OCI-LY7 (cell line): Measurements from ENCODE around the gene RAD51B. TPM values are rescaled to one million over a fixed set of nuclear protein-coding genes. Genes with fewer than 3 reads are reported as not detected.

ENCODE experiments used
- BruUV-seq: library from RNA; stranded (reverse); fragments of 400-500 nt; replicated peaks from 2 replicates; lab custom pipeline; 2021; lab: Mats Ljungman, UMichigan
- CTCF ChIA-PET: fragments of 300-600 bp; sonication (Branson Sonifier 250); formaldehyde crosslinking; loops from one replicate; lab custom pipeline; 2022; ENCODE audit warnings: antibody characterized with exemption; ENCODE audit not compliant: unreplicated experiment; lab: Charles Lee
- POLR2A ChIA-PET: fragments of 300-600 bp; sonication (Branson Sonifier 250); formaldehyde crosslinking; loops from one replicate; lab custom pipeline; 2022; ENCODE audit warnings: antibody characterized with exemption; lab: Charles Lee
- DNase-seq: peaks from one replicate; pipeline ENCODE4 v3.0.0-alpha.2; 2015; ENCODE audit warnings: low spot score
- H2AFZ ChIP-seq: fragments of 200-600 bp; sonication (generic), shearing (Covaris generic); 2 replicates; pipeline ENCODE4 v1.6.1; 2014; ENCODE audit warnings: mild to moderate bottlenecking, antibody characterized with exemption, low read length, moderate library complexity
- H3K27ac ChIP-seq: fragments of 200-600 bp; sonication (generic); 2 replicates; pipeline ENCODE4 v1.5.1; 2014; ENCODE audit warnings: mixed run types, low read depth, mild to moderate bottlenecking, moderate library complexity, low read length, inconsistent platforms; ENCODE audit not compliant: poor library complexity, severe bottlenecking
- H3K36me3 ChIP-seq: fragments of 200-600 bp; sonication (generic); 2 replicates; pipeline ENCODE4 v1.6.1; 2014; ENCODE audit warnings: mild to moderate bottlenecking, antibody characterized with exemption, low read length, moderate library complexity, mixed read lengths; ENCODE audit not compliant: insufficient read depth
- H3K4me1 ChIP-seq: fragments of 200-600 bp; sonication (generic); 2 replicates; pipeline ENCODE4 v1.5.1; 2014; ENCODE audit warnings: mild to moderate bottlenecking, low read length; ENCODE audit not compliant: insufficient read depth, poor library complexity, severe bottlenecking
- H3K4me2 ChIP-seq: fragments of 200-600 bp; sonication (generic); 2 replicates; pipeline ENCODE4 v1.6.1; 2014; ENCODE audit warnings: mild to moderate bottlenecking, low read length
- H3K4me3 ChIP-seq: fragments of 200-600 bp; sonication (generic); 2 replicates; pipeline ENCODE4 v1.5.1; 2014; ENCODE audit warnings: mild to moderate bottlenecking, low read depth, low read length; ENCODE audit not compliant: poor library complexity, severe bottlenecking
- H3K79me2 ChIP-seq: fragments of 200-600 bp; sonication (generic); 2 replicates; pipeline ENCODE4 v1.6.1; 2016; ENCODE audit warnings: low read depth, mild to moderate bottlenecking, low read length, moderate library complexity, mixed read lengths; ENCODE audit not compliant: insufficient read depth
- H3K9me2 ChIP-seq: fragments of 200-600 bp; sonication (generic); 2 replicates; pipeline ENCODE4 v1.6.1; 2016; ENCODE audit warnings: mild to moderate bottlenecking, low read length, mixed read lengths; ENCODE audit not compliant: insufficient read depth
- H3K9me3 ChIP-seq: fragments of 200-600 bp; sonication (generic); 2 replicates; pipeline ENCODE4 v1.6.1; 2014; ENCODE audit warnings: mild to moderate bottlenecking, mixed run types, low read length, mixed read lengths
- H4K20me1 ChIP-seq: fragments of 200-600 bp; sonication (generic); 2 replicates; pipeline ENCODE4 v1.6.1; 2014; ENCODE audit warnings: mild to moderate bottlenecking, antibody characterized with exemption, low read length, moderate library complexity, mixed read lengths; ENCODE audit not compliant: insufficient read depth
- CTCF ChIP-seq: fragments of 200-600 bp; sonication (generic); conservative IDR thresholded peaks from 2 replicates; pipeline ENCODE4 v1.5.1; 2014; ENCODE audit warnings: mild to moderate bottlenecking, antibody characterized with exemption, low read length, moderate library complexity, mixed read lengths
- EZH2phosphoT487 ChIP-seq: fragments of 200-600 bp; sonication (generic); IDR thresholded peaks from 2 replicates; pipeline ENCODE4 v1.6.1; 2018; ENCODE audit warnings: low read depth, borderline replicate concordance, mild to moderate bottlenecking, mixed run types, antibody characterized with exemption, low read length, moderate library complexity, mixed read lengths
- intact Hi-C: fragments of 100-400 bp; cut with micrococcal nuclease; formaldehyde crosslinking; loops from one replicate; pipeline ENCODE4 v1.10.0; 2022; ENCODE audit not compliant: unreplicated experiment
- total RNA-seq, 2 experiments: library from RNA; depleted of rRNA in 1 of 2; stranded (reverse); fragments of >200 nt in 1 of 2; shearing (Covaris generic) in 1 of 2; gene quantifications; 2 replicates each; pipeline ENCODE4 v1.2.3, GENCODE V29; 2014 to 2022

Gene RAD51B
- total RNA-seq, 2 experiments from 2014 or later, result 41.4 to 89.9 TPM

- Histone ChIP-seq H3K79me2 (no peaks in the 10 kb centered on the region), H3K4me2 (no peak overlapping the region), H3K9me2 (no peaks in the 10 kb centered on the region), H4K20me1 (no peaks in the 10 kb centered on the region), H3K9me3 (no peaks in the 10 kb centered on the region), H3K27ac (no peak overlapping the region), H3K36me3 (peaks cover 92% of the 10 kb centered on the region), H3K4me1 (no peaks in the 10 kb centered on the region), H3K4me3 (no peak overlapping the region), H2AFZ (no peak overlapping the region)
- no TSS peak for BruUV-seq
- intact Hi-C loops, result no loop called here
- POLR2A ChIA-PET, result no interaction called here
- CTCF ChIA-PET, result no interaction called here
- no peak for DNase-seq
- no peak for TF ChIP-seq CTCF
- no peak for TF ChIP-seq EZH2phosphoT487
Measured at GRCh38 chr14:67784244-67784823, 35.2 kb upstream of the RAD51B start.

GRCh38 chr14:67785270-67786109 lies 34.1 kb upstream of the RAD51B start:
- Histone ChIP-seq H2AFZ (no peak overlapping the region), H3K4me2 (no peak overlapping the region), H3K9me2 (no peaks in the 10 kb centered on the region), H3K36me3 (peaks cover 98% of the 10 kb centered on the region), H3K4me1 (no peaks in the 10 kb centered on the region), H3K27ac (no peak overlapping the region), H3K9me3 (no peaks in the 10 kb centered on the region), H3K79me2 (no peaks in the 10 kb centered on the region), H3K4me3 (no peak overlapping the region), H4K20me1 (no peaks in the 10 kb centered on the region)
- no peak for DNase-seq
- BruUV-seq, result no TSS peak
- POLR2A ChIA-PET, result no interaction called here
- intact Hi-C loops, result no loop called here
- TF ChIP-seq CTCF (no peak), EZH2phosphoT487 (no peak)
- CTCF ChIA-PET, result no interaction called here

- no peaks in the 10 kb centered on the region for H3K9me3 ChIP-seq
- H3K79me2 ChIP-seq, result no peaks in the 10 kb centered on the region
- DNase-seq, result no peak
- H3K4me1 ChIP-seq, result no peaks in the 10 kb centered on the region
- H3K9me2 ChIP-seq, result no peaks in the 10 kb centered on the region
- ChIA-PET CTCF (no interaction called here), POLR2A (interaction anchor here (0.7 kb wide), 1 partner anchor 13 kb away, joined by 3 read pairs; no protein-coding TSS in a partner anchor)
- BruUV-seq, result no TSS peak
- no peak overlapping the region for H2AFZ ChIP-seq
- intact Hi-C loops, result no loop called here
- H3K36me3 ChIP-seq, result peaks cover 96% of the 10 kb centered on the region
- H3K4me3 ChIP-seq, result no peak overlapping the region
- TF ChIP-seq EZH2phosphoT487 (no peak), CTCF (no peak)
- H3K4me2 ChIP-seq, result no peak overlapping the region
- no peak overlapping the region for H3K27ac ChIP-seq
- H4K20me1 ChIP-seq, result no peaks in the 10 kb centered on the region
Measured at GRCh38 chr14:67787673-67788072, 31.9 kb upstream of the RAD51B start.
